GM19351 (cell line): ENCODE measurements around the gene COL26A1.

Experiments used
- ATAC-seq: cut with Tn5 transposase; IDR thresholded peaks from one replicate; pipeline ENCODE4 v1.9.1; 2021; ENCODE audit warnings: mild to moderate bottlenecking, moderate library complexity; ENCODE audit not compliant: unreplicated experiment

The COL26A1 gene

DNA sequence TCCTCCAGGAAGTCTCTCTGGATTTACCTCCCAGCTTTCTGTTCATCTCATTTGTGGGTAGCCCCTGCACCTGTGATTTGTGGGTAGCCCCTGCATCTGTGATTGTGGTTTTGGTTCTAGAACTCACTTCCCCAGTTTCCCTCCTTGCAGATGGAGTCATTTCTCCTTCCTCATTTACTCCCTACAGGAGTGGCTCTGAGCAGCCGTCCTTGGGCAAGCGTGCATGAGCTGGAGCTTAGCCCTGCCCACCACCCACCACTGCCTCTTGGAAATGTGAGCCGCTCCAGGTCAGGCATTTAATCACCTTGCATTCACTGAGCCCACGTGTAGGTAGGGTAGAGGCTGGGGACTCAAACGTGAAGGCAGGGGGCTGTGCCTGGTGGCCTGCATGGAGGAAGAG lies 8.2 kb downstream of the COL26A1 start:
- ATAC-seq: no peak

DNA sequence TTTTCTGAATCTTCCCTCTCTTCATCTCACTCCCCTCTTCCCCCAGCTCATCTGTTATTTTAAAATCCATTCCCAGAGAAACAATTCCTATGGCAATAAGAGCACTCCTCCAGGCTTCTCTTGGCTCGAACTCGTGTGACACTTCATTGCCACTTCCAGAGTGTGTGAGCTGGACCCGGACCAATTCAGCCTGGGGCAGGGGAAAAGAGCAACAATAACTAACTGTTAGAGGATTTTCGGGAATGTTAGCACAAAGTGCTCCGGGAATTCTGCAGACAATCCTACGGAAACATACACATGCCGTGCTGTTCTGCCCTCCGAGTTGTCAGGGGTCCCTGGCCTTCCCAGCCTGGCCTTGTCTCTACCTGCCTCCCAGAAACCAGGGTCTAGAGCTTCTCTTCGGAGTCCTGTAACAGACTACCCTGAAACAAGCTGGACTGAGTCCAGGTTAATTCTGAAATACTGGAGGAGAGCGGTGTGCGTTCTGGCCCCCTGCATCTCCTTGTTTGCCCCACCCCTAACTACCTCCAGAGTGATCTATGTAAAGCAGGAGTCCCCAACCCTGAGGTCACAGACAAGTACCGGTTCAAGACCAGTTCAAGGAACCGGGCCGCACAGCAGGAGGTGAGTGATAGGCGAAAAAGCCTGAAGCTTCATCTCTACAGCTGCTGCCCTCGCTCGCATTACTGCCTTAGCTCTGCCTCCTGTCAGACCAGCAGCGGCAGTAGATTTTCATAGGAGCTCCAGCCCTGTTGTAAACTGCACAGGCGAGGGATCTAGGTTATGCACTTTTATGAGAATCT lies 11.3 kb downstream of the COL26A1 start:
- ATAC-seq: no peak

DNA sequence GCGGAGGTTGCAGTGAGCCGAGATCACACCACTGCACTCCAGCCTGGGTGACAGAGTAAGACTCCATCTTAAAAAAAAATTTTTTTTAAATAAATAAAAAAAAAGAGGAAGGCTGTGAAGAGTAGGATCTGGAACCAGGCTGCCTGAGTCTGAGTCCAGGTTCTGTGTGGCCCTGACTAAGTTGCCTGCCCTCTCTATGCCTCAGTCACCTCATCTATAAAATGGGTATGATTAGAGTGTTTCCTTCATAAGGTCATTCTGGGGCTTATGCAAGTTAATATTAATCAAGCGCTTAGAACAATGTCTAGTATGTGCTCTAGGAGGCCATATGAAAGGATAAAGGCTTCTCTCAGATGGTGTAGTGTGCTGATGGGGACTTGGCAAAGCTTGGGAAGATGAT lies 12.3 kb downstream of the COL26A1 start:
- no peak for ATAC-seq

DNA sequence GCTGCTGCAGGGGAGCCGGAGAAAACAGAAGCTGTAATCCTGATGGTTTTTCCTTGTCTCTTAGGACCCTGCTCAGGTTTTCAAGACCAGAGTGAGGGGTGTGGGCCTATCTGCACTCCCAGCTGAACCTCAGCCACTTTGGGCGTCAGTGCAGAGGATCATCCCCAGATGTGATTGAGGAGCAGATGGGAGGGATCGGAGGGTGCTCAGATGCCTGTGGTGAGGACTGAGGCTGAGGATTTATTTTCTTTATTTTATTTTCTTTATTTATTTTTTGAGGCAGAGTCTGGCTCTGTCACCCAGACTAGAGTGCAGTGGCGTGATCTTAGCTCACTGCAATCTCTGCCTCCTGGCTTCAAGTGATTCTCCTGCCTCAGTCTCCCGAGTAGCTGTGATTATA lies 13.9 kb downstream of the COL26A1 start:
- no peak for ATAC-seq

DNA sequence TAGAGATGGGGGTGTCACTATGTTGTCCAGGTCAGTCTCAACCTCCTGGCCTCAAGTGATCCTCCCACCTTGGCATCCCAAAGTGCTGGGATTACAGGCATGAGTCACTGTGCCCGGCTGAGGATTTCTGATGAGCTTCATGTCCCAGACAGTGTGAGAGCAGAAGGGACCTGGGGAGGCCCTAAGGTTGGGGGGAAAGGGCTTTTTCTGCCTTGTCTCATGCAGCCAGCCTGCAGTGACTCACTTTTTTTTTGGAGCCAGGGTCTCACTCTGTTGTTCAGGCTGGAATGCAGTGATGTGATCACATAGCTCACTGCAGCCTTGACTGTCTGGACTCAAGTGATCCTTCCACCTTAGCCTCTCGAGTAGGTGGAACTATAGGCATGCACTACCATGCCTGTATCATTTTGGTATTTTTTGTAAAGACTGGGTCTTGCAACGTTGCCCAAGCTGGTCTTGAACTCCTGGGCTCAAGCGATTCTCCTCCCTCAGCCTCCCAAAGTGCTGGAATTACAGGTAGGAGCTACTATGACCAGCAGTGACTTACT lies 14.6 kb downstream of the COL26A1 start:
- no peak for ATAC-seq

DNA sequence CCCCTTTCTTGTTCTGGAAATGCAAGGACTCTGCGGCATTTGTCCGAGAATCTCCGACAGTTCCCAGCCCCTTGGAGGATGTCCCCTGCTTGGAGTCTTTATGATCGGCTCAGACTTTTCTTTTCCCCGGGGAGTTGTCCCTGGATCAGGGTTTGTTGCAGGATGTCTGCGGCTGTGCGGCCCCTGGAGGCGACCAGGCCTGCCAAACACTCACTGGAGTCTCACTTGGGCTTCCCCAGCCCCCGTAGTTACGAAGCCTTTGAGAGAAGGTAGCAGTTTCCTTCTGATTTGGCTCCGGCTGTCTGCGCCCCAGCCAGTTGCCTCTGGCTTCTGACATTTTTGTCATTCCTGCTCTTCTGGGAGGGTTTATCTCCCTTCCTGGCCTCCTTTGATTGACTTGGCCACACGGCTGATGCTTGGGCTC lies 16.1 kb downstream of the COL26A1 start:
- ATAC-seq: no peak

DNA sequence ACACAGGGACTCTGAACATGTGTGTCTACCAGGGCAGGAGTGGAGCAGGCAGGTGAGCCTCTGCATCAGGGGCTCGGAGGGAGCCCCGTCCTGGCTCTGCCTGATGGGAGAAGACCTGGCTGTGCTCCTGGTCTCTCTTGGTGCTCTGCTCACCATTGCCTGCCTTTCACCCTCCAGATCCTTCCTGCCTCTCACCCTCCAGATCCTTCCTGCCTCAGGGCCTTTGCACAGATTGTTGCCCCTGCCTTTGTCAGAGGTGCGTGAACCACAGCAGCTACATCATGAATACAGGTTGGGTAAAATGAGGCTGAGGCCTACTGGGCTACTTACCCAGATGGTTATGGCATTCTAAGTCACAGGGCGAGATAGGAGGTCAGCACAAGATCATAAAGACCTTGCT lies 16.6 kb downstream of the COL26A1 start:
- no peak for ATAC-seq

DNA sequence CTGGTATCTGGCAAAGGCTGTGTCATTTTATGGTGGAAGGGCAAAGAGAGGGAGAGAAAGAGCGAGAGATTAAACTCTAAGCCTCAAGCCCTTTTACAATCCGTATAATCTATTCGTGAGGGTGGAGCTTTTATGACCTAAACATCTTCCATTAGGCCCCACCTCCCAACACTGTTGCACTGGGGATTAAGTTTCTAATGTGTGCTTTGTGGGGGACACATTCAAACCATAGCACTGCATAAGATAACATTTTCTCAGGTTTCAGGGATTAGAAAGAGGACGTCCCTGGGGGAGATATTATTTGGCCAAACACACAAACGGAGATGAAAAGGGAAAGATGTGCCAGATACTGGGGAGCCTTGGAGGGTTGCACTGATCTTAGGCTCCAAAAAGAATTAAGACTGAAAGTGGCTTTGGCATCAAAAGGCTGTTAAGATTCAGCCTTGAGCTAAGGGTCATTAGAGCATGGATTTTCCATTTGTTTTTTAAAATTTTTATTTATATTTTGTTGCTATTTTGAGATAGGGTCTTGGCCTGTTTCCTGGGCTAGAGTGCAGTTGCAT lies 19.0 kb downstream of the COL26A1 start:
- no peak for ATAC-seq

DNA sequence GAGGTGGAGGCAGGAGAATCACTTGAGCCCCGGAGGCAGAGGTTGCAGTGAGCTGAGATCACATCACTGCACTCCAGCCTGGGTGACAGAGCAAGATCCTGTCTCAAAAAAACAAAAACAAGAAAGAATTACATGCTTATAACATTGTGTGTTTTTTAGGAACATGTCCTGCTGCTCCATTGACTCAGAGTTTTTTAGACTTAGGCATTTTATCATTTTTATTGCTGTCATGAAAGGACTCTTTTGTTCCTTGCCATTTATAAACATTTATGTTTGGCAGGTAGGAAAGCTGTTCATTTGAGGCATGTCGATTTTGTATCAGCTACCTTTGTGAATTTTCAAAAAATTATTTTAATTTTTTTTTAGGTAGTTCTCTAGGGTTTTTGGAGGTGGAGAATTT lies 20.3 kb downstream of the COL26A1 start:
- no peak for ATAC-seq

DNA sequence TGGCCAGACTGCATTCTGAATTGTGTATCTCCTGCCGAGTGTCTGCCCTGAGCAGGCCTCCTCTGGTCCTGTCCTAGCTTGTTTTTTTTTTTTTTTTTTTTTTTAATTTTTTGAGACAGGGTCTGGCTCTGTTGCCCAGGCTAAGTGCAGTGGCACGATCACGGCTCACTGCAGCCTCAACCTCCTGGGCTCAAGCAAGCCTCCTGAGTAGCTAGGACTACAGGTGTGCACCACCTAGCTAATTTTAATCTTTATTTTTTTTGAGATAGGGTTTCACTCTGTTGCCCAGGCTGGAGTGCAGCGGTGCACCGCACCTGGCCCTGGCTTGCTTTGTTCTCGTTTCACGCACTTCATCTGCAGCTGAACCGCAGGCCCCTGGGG lies 23.5 kb downstream of the COL26A1 start:
- no peak for ATAC-seq

DNA sequence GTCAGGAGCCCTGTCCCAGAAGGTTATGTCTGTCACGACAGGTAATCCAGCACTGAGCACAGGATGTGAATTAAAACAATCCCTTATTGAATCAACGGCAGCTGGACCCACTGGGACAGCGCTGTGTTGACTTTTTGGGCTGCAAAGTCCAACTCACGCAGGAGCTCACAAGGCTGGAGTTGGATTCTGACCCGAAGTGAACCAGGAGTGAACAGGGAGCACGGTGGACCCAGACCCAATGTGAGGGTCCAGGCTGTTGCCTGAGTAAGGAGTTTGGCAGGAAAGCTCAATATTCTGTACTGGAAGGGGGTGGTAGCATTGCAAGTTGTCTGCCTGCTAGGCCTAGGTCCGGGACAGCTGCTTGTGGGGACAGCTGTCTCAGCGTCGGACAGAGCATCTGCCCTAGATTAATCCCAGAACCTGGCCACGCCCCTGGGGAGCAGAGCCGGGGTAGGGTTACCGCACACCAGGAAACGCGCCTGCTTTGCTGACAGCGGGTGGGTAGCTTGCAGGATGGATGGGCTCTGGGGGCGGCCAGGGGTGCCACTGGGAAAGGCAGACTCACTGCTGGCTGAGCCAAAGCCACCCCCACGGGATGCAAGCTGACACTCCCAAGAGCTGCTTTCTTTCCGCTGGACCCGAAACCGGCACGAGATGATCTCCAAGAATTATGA lies 24.0 kb downstream of the COL26A1 start:
- ATAC-seq: no peak

DNA sequence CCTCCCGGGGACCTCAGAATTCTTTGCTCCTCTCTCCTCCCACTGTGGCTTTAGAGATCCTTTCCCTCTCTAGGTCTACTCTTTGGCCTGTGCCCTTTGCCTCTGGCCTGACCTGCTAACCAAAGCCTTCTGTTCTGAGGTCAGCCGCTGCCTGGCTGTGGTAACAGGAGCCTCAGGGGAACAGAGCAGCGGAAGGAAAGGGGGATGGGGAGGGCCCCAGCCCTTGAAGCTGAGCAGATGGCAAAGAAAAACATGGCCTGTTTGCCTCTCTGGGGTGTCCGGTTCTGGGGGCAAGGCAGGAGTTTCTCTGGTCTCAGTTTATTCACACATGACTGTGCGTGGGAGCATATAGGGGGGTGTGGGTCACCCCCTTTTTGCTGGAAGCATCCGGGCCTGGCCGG lies 28.2 kb downstream of the COL26A1 start:
- peak; percentile 96 for ATAC-seq

DNA sequence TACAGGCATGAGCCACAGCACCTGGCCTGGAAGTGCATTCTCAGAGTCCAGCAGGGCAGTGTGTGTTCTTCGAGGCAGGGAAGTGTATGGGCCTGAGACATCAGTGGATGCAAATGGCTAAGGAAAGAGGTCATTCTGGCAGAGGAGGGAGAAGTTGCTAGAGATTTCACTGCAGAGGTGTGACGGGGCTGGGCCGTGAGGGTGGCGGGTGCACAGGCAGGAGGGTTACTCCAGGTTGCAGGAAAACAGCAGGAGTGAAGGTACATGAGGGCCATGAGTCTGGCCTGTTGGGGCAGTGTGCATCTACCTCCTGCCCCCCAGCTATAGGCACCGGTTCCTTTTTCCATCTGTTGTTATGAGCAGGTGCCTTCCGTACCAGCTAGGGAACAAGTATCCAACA lies 29.3 kb downstream of the COL26A1 start:
- ATAC-seq: no peak

DNA sequence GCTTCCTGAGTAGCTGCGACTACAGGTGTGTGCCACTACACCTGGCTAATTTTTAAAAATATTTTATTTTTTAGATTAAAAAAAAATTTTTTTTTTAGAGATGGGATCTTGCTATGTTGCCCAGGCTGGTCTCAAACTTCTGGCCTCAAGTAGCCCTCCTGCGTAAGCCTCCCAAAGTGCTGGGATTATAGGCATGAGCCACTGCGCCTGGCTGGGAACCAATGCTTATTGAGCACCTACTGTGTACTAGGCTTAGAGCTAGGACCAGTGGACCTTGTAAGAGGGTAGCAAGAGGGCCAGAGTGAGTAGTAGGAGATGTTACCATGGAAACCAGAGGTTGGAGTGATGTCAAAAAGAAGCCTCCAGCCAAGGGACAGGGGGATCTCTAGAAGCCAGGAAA lies 31.2 kb downstream of the COL26A1 start:
- ATAC-seq: no peak

DNA sequence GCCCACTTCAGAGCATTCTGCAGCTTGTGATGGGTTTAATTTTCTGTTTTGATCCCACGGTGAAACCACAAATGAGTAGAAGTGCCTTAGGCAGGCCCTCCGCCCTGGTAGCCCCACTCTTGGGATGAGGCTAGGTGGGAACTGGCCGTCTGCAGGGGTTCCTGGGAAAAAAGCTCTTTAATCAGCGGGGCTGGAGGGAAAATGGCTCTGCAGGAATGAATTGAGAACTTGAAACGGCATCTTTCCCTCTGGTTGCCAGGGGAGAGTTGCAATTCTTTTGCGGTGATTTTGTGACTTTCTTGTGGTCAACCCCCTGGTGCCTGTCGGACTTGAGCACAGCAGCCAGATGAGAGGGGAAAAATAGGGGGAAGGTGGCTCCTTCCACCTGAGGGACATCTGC lies 32.7 kb downstream of the COL26A1 start:
- no peak for ATAC-seq

DNA sequence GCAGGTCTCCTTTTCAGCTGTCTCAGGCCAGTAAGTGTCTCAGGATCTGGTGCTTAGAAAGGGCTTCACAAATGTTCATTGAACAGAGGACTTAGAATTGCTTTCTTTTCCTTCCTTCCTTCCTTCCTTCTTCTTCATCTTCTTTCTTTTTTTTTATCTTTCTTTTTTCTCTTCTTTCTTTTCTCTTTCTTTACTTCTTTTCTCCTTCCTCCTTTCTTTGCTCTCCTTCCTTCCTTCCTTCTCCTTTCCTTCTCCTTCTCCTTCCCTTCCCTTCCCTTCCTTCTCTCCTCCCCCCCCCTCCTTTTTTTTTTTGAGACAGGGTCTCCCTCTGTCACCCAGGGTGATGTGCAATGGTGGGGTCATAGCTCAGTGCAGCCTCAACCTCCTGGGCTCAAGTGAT lies 34.6 kb downstream of the COL26A1 start:
- no peak for ATAC-seq

DNA sequence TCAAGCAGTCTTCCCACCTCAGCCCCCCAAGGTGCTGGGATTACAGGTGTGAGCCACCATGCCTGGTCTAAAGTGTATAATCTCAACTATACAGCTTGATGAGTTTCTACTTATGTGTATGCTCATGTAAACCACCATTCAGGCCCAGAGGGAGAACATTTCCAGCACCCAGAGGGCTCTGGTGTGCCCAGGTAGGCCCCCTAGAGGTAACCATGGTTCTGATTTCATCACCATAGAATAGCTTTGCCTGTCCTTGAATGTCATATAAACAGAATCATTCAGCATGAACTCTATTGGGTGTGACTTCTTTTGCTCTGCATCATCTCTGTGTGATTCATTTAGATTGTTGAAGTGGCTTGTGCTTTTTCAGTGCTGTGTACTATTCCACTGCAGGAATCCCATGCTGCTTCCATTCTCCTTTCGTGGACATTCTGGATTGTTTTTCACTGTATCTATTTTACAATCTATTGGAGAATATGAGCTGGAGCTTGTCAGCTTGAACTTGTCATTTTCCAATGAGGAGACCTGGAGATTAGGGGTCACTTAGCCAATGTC lies 35.2 kb downstream of the COL26A1 start:
- ATAC-seq: no peak

DNA sequence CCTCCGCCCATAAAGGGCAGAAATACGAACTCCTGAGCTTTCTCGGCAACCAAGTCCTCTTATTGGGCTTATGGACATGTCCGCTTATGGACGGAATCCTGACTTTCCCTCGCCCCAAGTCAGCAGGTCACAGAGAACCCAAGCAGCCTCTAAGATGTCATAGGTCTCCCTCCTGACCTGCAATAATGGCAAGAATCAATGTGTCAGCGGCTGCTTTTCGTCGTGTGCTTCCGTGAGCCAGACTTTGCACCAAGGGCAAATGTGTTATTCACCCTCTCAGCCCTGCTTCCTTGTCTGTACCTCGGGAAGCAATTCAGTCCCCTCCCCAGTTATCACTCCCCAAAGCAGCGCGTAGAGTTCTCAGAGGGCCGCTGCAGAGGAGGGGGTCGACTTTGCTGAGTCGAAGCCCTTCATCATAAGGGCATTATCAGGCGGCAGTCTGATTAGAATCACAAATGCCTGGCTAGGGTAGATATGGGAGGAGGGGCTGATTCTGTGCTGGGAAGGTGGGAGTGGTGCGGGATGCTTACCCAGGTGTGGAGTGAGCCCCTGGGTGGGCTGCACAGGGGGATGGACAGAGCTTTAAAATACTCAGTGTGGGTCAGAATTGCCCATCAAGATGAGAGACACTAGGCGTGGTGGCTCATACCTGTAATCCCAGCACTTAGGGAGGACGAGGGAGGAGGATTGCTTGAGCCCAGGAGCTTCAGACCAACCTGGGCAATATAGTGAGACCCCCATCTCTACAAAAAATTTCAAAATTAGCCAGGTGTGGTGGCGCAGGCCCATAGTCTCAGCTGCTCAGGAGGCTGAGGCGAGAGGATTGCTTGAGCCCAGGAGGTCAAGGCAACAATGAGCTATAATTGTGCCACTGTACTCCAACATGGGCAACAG lies 36.0 kb downstream of the COL26A1 start:
- ATAC-seq: no peak

DNA sequence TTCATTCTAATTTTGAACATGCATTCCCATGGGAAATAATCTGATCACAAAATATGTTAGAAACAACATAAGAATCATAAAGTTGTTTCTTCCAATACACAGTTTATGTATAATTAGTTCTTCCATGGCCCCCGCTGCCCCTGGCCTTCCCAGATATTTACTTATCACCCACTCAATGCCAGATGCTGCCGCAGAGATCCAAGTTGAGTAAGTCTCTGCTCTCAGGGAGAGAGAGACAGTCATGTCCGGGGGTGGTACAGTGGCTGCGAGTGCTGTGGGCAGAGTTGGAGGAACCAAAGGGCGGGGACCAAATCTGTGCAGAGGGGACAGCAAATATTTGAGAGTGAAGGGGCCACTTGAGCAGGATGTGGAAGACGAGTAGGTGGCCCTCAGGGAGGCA lies 37.1 kb downstream of the COL26A1 start:
- no peak for ATAC-seq

DNA sequence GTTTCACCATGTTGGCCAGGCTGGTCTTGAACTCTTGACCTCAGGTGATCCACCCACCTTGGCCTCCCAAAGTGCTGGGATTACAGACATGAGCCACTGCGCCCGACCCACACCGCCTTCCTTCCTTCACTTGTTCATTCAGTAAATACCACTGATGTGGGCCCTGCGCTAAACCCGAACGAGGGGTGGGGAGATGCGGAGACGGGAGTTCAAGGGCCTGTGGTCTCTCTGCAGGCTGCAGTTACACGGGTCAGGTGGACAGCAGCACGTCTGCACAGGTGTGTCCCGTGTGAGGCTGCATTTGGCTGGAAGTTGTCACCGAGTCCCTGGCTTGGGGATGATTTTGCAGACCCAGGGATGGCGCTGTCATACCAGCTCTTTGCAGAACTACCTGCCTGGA lies 38.1 kb downstream of the COL26A1 start:
- ATAC-seq: no peak
